Effector CD8-positive, alpha-beta T cell (primary cell): ENCODE results near the gene POU5F1.
A peak's percentile ranks its signal among the peaks of the same experiment; 100 is the strongest.
"Not testable (repeated sequence)": the region's sequence is repeated elsewhere in the genome, so short reads cannot be mapped to it uniquely, and the experiment has no call there.

Experiments used
- DNase-seq: peaks from one replicate; lab custom pipeline; 2025; lab: John Stamatoyannopoulos, UW
- total RNA-seq, 4 experiments: gene quantifications; one replicate each; lab custom pipeline; 2026; lab: John Stamatoyannopoulos, UW

POU5F1 gene
- 0 to 0.18 (median 0) reads per million in 4 experiments for total RNA-seq

DNA sequence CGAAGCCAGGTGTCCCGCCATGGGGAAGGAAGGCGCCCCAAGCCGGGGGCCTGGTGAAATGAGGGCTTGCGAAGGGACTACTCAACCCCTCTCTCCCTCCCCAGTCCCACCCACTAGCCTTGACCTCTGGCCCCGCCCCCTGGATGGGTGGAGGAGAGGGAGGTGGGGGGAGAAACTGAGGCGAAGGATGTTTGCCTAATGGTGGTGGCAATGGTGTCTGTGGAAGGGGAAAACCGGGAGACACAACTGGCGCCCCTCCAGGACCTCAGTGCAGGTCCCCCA, at the start of gene POU5F1:
TSS of gene POU5F1 (minus strand) at position 83 of the 282 bp plus-strand sequence. CDS start at position 21, 62 bp downstream.
- no peak for DNase-seq

DNA sequence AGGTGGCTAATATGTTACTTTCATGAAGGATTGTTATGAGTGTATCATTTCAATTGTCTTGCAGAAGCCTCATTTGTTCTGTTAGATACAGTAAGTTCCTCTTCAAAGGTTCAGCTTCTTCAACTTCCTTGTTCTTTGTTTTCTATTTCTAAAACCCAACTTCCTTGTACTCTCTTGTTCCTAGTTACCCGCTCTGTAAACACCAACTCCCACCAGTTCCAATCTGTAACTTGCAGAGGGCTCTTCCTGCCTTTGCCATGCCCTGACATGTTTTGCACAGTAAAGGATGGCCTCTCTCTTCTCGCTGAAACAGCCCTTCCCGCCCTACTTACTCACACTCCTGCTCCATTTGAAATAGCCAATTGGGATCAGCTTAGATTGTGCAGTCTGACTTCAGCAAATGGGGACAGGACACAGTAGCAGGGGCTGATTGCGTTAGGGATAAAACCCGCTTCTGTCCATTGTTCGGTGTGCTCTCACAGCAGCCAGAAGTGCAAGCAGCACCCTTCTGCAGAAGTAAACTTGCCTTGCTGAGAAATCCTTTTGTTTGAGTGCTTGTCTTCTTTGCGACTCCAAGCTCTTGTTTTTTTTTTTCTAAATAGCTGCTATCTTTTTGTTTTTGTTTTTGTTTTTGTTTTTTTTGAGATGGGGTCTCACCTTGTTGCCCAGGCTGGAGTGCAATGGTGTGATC, 45.9 kb upstream of the POU5F1 start:
- DNase-seq, result no peak

- not testable (repeated sequence) for DNase-seq
Observed at GRCh38 chr6:31215216-31215615, 44.7 kb upstream of the POU5F1 start.

DNA sequence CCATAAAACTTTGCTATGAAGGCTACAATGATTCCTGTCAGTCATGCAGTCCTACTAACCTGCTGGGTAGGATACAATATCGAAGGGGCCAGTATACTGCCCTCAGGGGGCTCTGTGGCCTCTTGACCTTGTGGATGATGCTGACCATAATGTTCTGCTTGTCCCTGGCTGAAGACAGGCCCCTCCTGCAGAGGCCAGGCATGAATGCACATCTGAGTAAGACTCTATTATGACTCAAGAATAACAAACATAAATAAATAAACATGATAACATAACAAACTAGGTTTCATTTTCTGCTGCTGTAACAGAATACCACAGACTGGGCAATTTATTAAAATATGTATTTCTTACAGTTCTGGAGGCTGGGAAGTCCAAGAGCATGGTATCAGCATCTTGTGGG, 44.0 kb upstream of the POU5F1 start:
- DNase-seq, result no peak

DNA sequence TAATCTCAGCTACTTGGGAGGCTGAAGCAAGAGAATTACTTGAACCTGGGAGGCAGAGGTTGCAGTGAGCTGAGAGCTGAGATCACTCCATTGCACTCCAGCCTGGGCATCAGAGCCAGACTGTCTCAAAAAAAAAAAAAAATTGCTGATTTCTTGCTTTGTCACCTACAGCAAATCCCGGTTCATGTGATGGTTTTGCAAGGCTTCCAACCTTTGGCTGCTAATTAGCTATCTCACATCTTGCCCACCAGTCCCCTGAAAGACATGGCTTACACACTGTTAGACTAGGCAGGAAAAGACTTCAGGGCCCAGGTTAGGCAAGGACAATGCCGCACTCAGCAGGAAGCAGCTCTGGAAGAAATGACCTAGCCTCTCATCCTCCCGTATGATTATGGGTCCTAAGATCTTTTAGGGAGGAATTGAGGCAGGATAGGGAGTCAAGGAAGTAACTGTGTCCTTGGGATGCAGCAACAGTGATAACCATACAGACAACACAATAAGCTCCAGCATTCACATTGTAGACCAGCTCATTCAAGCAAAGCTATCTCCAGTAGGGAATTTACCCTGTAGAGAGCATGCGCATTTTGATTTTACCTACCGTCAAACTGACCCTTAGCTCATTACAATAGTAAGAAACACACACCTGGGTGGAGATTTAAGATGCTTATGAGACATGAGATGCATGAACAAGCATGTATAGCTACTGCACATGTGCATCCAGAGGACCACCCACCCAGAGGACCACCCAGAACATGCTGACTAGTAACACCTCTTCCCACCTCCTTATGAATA, 40.5 kb upstream of the POU5F1 start:
- DNase-seq, result no peak

DNA sequence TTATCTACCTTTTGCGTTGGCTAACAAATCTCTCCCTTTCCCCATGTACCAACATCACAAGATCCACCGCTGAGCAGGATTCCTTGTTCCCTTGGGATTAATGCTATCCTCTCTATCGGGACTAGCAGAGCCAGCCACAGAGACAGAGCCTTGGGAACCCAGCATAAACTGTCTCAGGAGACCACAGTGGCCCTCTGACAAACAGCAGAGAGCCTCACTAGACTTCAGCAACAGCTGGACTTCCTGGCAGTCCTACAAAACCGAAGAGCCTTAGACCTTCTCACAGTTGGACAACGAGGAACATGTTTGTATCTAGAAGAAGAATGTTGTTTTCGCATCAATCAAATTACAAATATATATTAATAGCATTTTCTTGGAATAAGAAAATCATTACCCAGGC, 39.6 kb upstream of the POU5F1 start:
- no peak for DNase-seq

GRCh38 chr6:31209137-31209536, 38.7 kb upstream of the POU5F1 start:
- no peak for DNase-seq

GRCh38 chr6:31208506-31208905, 38.0 kb upstream of the POU5F1 start:
- no peak for DNase-seq

GRCh38 chr6:31205638-31206037, 35.2 kb upstream of the POU5F1 start:
- no peak for DNase-seq

GRCh38 chr6:31204751-31205145, 34.3 kb upstream of the POU5F1 start:
- DNase-seq, result no peak

GRCh38 chr6:31203345-31203979, 33.0 kb upstream of the POU5F1 start:
- DNase-seq, result peak; percentile 12

DNA sequence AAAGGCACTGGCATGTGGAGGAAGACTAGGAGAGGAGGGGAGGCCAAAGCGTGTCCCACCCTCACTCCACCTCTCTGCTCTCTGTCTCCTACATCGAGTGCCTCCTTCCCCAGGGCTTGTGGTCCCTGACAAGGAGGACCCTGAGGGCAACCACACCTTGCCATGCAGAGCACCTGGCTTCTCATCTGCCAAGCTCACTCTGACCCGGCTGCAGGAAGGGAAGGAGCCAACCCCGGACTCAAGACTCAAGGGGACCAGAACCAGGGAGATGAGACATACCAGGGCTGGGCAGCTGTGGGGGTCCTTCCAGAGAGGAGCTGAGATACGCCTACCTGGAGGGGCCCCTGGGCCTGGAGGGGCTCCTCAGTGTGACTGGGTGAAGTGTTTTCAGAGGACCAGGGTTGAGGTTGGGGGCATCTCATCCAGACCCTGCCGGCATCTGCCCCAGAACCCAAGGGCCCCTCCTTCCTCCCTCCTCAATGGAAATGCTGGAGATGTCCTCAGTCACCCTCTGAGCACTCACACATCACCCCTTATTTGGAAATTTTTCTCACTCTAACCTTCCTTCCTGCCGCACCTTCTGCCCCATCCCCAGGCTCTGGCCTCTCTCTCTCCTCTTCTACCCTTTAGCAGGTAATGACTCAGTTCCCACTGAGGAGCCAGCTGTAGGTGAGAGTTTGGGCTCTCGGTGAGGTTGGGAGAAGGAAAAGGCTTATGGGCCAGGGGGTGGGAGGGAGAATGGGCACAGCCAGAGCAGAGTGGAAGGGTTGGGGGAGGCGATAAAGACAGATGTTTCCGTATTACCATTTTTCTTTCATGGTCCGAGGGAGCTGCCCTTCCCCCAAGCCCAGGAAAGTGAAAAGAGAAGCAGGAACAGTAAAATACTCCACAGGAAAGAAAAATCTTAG, 32.0 kb upstream of the POU5F1 start:
- DNase-seq, result no peak

DNA sequence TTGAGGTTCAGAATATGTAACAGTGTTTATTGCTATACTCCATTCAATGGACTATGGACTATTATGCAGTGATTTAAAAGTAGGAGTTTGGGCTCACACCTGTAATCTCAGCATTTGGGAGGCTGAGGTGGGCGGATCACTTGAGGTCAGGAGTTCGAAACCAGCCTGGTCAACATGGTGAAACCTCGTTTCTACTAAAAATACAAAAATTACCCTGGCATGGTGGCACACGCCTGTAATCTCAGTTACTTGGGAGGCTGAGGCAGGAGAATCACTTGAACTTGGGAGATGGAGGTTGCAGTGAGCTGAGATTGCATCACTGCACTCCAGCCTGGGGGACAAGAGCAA, 28.6 kb upstream of the POU5F1 start:
- DNase-seq, result not testable (repeated sequence)

DNA sequence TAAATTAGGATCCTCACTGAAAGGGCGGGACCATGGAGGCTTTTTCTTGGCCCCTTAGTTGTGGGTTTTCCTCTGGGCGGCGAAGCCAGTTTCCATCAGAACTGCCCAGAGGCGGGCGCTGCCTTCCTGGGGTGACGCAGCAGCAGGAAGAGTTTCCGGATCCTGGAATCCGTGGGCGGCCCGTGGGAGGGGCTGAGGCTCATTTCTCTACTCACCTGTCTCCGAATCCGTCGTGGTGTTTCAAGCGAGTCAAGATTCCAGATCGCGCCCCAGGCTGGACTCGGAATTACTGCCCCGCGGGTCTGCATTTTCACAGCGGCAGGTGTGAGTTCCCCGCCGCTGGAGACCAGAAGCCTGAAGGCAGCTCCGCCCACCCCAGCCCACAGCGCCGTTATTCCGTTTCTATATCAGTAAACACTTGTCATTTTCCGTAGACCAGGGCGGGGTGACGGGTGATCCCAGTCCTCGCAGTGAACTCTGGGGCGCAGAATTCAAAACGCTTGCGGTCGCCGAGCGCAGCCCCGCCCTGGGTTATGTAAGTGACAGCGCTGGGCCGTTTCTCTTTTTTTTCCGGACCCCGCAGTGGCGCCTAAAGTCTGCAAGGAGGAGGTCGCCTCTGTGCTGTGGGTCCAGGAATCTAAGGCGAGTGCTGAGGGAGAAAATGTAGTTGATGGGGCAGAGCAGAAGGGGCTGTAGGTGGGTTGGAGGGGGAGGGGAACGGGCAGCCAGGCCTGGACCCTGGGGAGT, 27.2 kb upstream of the POU5F1 start:
- peak; percentile 89 for DNase-seq

GRCh38 chr6:31196251-31197022, 26.0 kb upstream of the POU5F1 start:
- DNase-seq, result not testable (repeated sequence)

- not testable (repeated sequence) for DNase-seq
Observed at GRCh38 chr6:31195308-31195979, 25.0 kb upstream of the POU5F1 start.

GRCh38 chr6:31194061-31194834, 23.8 kb upstream of the POU5F1 start:
- no peak for DNase-seq

DNA sequence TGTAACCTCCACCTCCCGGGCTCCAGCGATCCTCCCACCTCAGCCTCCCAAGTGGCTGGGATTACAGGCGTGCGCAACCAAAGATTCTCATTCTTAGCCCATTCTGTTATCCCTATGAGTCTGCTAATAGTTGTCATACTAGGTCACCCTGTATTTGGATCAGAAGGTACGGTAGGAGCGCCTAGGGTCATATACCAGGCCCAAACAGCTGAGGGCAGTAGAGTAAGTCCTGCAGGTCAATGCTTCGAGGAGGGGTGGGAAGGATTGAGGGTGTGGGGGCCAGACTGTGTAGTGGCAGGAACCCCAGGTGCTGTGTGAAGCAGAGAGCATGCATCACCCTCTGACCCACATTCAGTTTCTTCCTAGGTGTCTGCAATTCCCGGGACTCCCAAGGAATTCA, 22.7 kb upstream of the POU5F1 start:
- no peak for DNase-seq

DNA sequence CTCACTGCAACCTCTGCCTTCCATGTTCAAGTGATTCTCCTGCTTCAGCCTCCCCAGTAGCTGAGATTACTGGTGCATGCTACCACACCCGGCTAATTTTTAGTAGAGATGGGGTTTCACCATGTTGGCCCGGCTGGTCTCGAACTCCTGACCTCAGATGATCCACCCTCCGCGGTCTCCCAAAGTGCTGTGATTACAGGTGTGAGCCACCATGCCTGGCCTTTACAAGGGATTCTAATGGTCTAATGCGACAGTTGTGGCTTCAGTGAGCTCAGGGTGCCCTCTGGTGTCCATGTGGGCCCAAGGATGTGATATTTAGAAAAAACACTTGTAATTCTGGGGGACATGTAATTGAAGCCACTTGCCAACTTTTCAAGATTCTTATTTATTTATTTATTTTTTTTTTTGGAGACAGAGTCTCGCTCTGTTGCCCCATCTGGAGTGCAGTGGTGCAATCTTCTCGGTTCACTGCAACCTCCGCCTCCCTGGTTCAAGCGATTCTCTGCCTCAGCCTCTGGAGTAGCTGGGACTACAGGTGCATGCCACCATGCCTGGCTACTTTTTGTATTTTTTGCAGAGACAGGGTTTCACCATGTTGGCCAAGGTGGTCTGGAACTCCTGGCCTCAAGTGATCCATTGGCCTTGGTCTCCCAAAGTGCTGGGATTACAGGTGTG, 22.1 kb upstream of the POU5F1 start:
- peak; percentile 28 for DNase-seq
